GM21528 (cell line): ENCODE results near the gene C5orf63.
"Not testable (repeated sequence)": the region's sequence is repeated elsewhere in the genome, so short reads cannot be mapped to it uniquely, and the experiment has no call there.

Experiments used
- ATAC-seq: cut with Tn5 transposase; IDR thresholded peaks from one replicate; pipeline ENCODE4 v1.9.1; 2021; ENCODE audit warnings: mild to moderate bottlenecking, moderate library complexity; ENCODE audit not compliant: unreplicated experiment, low FRiP score

Gene C5orf63

DNA sequence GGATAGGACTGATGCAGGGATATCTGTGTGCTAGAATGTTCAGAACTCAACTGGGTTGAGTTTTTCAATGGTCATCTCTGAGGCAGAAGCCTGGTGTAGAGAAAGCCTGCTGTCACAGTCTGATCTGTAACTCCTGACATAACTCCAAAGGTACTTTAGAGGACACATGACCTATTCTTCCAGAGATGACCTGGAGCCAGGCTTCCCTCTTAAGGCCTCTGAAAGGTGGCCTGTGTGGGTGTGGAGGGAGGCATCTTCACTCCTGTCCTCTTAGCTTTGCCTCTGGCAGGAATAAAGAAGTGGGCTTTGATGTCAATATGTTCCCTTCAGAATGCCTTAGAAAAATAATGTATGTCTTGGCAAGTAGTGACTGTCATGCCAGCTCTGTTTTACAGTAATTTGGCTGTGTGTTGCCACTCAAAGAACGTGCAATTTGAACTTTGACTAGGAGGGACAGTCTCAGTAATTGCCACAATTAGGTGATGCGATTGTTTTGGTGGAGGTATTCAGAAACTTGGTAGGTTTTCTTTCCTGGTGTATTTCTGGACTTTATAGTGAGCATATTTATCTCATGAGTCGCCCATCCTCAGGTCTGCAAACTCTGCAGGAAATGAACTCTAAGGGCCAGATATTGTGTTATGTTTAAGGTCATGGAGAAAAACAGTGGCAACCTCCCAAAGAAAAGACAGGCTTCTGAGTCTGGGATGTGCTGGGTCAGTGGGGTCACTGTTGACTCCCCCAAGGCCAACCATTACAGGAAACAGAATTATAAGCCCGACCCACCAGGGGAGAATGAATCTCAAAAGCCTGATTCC is 3.2 kb upstream of the C5orf63 start:
- ATAC-seq = no peak

DNA sequence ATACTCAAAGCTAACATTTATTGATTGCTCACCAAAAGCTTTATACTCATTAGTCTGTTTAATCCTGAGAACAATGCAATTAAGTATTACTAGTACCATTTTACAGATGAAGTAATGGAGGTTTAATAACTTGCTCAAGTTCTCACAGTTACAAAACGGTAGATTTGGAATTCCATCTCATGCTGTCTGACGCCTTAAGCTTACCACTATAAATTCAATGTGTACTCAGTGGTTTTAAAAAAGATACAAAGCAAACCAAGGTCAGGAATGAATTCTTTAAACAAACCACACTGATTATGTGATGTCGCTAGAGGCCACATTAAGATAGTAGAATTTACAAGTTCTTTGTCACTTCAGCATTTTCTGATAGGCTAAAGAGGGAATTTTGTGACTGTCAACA is 1.2 kb upstream of the C5orf63 start:
- no peak for ATAC-seq

DNA sequence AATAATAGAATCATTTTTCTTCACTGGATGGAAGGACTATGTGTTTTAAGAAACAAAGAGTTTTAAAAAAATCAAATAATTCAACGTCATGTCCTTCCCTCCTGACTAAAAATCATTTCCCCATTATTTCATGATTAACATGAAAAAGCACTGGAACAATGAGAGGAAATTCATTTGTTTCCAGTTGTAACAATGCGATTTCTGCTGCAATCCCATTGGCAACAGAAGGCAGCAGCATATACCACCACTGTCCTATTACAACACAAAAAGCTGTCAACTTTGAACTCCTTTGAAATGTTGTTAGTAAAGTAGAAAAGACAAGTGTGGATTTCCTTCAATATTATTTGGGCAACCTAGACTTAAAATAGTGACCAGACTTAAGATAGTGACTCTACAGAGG is 3.1 kb downstream of the C5orf63 start:
- ATAC-seq = no peak

DNA sequence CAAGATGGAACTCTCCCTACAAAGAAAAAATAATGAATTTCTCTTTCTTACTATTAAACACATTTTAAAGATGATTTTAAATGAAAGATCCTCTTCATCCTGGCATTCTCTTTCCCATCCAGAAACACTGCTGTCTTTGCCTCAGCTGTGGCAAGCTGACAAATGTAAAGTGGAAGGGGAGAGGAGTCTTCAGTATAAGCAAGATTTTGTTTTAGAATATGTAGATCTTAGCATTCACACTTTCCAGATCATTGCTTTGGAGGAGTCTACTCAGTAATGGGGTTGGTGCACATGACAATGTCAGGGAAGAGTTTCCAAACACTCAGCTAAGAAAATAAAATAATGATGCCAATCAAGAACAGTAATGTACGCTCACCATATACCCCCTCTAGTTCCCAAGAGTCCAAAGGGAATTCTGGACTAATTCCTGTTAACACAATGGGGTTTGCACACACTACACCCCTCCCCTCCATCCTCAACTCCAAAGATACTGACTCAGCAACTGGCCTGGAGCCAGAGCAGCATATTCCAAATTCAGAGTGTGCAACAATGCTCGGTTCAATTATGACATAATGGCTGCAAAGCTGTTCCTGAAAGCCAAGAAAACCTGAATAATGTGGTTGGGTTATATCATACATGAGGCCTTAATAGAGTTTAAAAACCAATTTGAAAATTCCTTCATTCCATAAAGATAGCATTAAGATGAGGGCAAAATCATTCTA is 4.6 kb downstream of the C5orf63 start:
- ATAC-seq = no peak

DNA sequence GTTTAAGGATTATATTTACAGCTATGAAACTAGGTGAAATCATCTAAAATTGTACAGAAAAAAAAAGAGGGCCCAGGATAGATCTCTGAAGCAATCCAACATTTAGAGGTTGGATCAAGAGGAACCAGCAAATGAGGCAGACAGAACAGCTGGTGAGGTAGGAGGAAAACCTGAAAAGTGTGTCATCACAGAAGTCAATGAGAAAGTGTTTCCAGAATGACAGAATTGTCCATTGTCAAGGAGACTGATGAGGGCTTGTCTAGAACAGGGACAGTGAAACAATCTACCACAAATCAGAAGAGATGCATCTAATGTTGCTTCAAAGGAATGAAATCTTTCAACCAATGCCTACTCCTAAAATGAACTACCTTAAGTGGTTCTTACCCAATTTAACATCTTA is 6.6 kb downstream of the C5orf63 start:
- no peak for ATAC-seq

DNA sequence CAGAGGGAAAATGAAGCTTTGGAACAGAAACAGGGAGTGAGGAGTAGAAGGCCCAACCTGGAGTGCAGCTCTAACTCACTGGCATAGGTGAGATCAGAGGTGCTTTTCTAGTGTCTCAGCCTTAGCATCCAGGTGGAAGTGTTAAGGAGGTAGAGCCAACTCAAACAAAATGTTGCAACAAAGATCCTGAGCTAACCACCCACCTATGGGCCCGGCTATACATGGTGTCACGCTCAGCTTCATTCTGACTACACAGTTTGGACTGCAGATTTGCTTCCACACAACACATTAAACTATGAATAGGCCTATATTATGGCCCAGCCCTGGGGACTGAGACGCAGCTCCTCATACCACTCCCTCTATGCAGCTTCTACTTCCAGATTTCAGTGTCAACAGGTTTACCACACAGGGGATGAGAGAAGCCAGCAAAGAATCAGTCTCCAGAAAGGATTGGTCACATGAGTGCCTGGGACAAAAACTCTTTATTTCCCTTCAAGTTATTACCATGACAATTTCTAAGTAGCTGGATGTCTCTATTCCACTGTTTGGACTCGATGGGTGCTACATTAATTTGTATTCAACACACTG is 9.0 kb downstream of the C5orf63 start:
- ATAC-seq = no peak

DNA sequence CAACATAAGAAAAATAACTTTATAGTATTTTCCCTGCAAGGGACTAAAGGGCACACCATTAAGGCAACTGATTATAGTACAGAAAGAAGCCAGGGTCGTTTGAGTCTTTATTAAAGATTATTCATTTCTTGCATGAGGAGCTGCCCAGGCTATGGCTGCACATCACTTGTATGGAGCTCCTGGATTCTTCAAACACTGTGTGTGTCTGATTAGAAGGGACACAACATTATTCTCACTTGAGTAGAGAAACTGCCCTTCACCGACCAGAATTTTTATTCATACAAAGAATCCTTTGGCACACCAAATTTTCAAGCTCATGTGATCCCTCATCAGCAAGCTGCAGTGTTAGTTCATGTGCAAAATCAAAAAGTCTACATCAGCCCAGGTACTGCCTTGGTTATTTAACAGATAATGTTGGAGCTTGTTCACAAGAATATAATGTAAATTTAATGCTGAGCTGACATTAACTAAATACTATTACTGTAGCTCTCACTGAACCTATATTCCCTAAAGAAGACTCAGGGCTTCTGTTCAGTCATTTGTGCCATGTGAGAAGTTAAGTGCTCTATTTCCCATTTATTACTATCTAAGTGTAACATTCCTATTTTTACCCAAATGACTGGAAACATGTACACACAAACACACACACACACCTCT is 9.9 kb downstream of the C5orf63 start:
- no peak for ATAC-seq

DNA sequence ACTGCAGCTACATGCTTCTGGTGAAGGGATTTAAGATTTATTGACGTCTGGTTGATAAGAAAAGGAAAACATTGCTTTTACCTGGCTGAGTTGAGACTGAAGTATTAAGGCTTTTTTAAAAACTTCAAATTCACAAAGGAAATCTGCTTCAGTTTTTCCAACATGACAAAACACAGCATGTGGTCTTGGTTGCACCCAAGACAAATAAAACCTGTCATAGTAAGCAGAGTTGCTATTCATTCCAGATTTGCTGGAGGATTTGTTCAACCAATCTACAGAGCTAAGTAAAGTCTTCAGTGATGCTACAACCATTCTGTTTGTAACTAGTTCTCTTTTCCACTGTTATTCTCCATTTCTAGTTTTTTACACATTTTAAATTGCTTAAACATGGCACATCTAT is 11.3 kb downstream of the C5orf63 start:
- ATAC-seq = no peak

DNA sequence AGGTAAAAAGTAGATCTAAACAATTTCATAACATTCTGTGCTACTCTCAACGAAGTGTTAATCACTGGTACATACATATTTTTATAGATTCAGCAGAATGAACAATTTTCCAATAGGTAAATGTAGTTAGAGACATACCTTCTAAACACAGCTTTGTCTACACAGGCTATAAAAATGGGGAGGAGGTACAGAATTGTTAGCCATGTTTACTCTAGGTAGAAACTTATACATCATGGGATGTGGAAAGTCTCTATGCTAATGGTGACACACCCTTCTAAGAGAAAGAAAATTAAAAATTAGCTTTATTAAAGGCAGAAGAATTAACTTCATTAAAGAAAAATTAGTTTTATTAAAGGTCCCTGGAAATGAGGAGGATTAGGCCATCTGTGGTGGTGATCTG is 11.8 kb downstream of the C5orf63 start:
- no peak for ATAC-seq

DNA sequence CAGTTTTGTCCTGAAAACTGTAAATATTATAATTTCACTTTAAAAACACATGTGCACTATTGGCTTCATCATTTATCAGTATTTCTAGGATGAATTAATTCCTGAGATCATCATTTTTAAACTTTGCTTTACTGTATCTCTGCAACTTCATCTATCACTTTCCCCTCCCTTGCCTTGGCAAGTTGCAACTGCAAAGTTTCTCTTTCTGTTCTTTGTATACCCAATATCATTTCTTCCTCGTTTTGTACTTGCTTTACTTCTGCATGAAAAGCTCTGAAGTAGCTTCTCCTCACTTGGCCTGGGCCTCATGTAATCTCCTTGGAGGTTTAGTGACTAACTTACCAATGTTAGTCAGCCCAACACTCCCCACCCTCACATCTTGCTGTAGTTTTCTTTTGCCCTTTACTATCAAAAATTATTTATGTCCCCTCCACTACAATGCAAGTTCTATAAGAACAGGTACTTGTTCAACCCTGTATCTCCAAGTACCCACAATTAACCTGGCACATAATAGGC is 12.8 kb downstream of the C5orf63 start:
- ATAC-seq = no peak

DNA sequence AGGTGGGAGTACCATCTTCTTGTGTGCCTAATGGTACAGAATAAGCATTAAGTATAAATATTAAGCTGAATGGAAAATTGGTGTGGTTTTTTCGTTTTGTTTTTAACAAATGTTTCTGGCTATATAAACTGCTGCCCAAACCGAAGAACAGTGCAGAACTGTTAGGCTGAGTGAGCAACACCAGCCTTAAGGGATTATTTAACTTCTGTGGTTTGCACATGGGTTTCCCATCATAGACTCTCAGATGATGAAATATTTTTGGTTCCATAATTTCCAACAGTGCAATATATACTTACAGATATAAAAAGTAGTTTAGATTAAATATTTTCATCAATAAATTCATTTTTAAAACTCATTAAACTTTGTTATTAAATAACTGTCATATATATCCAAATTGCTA is 16.4 kb downstream of the C5orf63 start:
- ATAC-seq = no peak

DNA sequence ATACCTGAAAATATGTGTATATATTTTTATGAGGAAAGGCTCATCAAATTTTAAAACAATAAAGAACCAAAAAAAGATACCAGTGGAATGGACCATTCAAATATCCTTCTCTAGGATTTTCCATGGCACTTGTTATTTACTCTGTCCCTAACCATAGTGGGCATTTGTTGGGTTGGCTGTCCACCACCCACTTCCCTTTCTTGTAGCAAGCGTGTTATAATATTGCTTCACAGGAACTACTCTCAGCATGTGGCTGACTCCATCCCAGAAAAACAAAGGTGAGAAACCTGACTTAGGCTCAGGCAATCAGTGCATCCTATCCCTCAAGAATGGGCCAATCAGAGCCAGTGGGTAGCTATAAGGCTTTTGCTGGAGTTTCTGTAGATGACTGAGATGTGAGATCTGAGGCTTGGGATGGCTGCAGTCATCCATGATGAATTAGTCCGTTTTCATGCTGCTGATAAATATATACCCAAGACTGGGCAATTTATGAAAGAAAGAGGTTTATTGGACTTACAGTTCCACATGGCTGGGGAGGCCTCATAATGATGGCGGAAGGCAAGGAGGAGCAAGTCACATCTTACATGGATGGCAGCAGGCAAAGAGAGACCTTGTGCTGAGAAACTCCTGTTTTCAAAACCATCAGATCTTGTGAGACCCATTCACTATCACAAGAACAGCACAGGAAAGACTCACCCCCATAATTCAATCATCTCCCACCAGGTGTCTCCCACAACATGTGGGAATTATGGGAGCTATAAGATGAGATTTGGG is 17.2 kb downstream of the C5orf63 start:
- ATAC-seq = no peak

DNA sequence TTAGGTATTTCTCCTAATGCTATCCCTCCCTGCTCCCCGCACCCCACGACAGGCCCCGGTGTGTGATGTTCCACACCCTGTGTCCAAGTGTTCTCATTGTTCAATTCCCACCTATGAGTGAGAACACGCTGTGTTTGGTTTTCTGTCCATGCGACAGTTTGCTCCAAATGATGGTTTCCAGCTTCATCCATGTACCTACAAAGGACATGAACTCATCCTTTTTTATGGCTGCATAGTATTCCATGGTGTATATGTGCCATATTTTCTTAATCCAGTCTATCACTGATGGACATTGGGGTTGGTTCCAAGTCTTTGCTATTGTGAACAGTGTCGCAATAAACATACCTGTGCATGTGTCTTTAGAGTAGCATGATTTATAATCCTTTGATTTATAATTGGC is 19.8 kb downstream of the C5orf63 start:
- not testable (repeated sequence) for ATAC-seq

DNA sequence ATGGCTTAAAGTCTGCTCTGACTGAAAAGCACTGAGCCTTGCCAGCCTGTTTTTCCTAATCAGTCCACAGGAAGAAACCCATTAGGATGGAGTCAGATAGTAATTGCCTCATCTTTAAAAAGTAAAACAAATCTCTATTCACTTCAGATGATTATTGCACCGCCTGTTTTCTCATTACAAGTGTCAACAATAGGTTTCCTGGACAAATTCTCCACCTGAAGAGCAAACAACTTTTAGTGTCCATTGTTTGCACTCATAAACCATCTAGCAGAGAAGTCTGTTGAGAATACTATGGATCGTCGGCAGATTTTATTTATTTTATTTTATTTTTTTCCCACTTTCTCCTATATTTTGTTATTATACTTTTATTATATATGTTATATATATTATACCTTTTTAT is 20.3 kb downstream of the C5orf63 start:
- ATAC-seq = no peak

DNA sequence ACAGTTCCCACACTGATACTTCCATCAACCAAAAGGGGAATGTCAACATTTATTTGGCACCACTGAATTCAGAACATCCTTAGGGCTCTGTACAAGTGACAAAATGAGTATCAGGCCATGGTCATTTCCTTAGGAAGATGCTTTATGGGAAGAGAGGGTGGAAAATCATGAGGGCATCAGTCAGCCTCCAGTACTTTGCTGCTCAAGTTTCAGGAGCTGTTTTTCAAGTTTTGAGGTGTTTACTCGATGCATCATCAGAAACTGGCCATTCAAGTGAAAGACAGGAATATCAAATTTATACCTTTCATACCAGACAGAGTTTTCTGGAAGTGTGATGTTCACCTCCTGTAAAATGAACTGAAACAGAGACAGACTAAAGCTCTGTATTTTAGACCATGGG is 21.7 kb downstream of the C5orf63 start:
- ATAC-seq = no peak

DNA sequence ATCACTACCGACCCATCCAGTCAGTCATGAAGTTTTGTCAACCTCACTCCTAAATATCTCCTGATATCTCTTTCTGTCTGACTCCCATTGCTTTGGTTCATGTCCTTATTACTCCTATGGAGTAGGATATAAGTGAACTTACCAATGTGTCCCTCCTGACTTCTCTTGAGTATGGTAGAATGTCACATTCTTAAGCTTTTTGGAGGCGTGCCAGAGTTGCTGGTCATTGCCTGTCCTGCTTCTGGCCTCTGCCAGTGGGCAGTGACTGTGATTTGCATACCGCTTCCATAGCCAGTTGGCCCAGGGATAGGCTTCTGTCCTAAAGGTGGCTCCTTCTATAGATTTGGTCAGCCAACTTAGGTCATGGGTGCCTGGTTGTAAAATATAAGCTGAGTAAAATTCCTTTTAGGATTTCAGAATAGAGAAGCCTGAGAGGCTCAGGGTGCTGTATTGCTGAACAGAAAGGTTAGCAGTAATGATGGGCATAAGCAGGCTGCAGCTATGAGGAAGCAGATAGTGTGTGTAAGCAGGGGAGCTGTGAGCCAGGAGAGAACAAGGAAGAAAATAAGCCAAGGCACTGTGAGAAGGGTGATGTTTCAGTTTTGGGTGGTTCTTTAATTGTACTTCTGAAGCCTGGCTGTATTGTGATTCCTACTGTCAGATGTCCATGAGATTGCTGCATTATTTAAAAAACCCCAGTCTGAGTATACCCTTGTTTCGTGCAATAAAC is 26.8 kb downstream of the C5orf63 start:
- no peak for ATAC-seq

DNA sequence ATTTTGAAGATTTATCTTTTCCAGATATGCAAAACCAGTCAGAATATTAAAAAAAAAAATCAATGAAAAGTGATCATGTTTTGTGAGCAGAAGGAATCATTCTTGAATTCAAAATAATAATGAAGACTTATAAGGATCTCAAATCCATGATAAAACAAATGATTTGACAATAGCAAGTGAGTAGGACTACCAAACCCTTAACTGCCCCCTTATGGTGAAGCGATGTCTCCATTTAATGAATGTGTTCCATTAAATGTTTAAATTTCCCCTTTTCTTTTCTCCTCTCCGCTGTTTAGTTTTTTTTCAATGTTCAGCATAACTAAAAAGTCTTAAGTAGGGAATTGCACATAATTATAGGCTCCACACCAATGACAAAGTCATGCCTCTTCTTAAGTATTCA is 30.7 kb downstream of the C5orf63 start:
- no peak for ATAC-seq

DNA sequence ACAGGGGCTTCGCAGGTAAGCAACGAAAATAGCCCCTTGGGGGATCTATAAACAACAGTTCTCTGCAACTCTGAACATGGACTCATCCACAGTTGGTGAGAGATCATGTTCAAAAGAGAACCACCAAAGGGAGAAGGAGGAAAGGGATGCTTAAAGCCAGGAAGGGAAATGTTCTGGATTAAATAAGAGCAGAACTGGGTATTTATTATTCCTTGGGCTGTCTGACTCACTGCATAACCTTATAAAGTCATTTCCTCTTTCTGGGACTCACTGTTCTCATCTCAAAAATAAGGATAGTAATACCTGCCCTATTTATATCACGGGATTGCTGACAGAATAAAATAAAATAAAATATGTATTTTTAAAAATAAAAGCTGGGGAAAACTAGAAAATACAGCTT is 31.7 kb downstream of the C5orf63 start:
- no peak for ATAC-seq

DNA sequence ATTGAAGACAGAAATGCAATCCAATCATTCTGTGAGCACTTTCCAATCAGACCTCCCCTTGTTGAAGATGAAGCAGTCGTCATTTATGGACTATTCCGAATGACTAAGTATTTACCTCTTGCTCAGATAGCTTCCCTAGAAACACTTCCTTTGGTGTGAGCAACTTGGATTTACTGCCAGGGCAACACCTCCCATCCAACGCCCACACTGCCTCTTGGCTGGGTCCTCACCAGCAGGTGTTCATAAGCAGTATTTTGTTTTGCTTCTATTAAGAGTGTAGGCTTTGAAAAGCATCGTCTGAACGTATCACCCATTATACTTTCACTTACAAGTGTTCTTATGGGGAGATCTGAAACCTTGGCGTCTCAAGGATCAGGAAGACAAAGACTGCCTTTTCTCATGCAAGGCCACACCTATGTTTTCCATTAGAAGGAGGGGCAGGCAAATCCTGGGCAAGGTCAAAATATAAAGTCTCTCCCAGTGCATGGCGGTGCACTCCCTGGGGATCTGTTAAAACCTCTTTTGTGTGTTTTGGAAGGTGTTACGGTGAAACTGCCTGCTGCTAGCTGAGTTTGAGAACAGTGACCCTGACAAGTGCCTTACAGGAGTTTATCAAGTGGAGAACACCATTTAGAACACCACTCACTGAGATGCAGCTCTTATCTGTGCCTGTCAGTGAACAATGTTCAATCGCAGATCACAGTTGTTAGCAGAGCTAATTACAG is 32.3 kb downstream of the C5orf63 start:
- no peak for ATAC-seq
